ENCODE results near the gene EPC2. TPM values are rescaled to one million over a fixed set of nuclear protein-coding genes. Genes with fewer than 3 reads are reported as not detected.

EPC2 gene
- polyA plus RNA-seq, 1 experiment, result 12.4 TPM

DNA sequence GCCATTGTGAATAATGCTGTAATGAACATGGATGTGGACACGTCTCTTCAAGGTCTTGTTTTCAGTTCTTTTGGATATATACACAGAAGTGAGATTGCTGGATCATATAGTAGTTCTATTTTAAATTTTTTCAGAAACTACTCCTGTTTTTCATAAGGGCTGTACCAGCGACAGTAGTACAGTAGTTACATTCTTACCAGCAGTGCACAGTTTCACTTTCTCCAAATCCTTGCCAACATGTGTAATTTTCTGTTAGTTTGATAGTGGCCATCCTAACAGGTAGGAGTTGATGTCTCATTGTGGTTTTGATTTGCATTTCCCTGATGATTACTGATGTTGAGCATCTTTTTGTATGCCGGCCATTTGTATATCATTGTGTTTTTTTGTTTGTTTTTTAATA, 81.7 kb downstream of the EPC2 start:
- Histone ChIP-seq H3K36me3 (ENCODE audit: control insufficient read depth, insufficient read depth, low read length) (no peaks in the 10 kb centered on the region), H3K4me3 (ENCODE audit: low read depth, low read length) (no peak overlapping the region), H3K27me3 (ENCODE audit: control insufficient read depth, insufficient read depth, low read length) (no peaks in the 10 kb centered on the region)
- ChIA-PET POLR2A (no interaction called here), CTCF (no interaction called here)
- no peak for DNase-seq (ENCODE audit: low read depth)
- TF ChIP-seq CTCF (IDR thresholded peaks at IDR 0.05; ENCODE audit: insufficient read depth, low read depth, low read length), result no peak

GRCh38 chr2:148730085-148730484, 85.5 kb downstream of the EPC2 start:
- TF ChIP-seq CTCF (IDR thresholded peaks at IDR 0.05; ENCODE audit: insufficient read depth, low read depth, low read length), result no peak
- ChIA-PET POLR2A (no interaction called here), CTCF (interaction anchor here (0.7 to 0.9 kb wide), 2 partner anchors 27 to 52 kb away, joined by 3 read pairs; no protein-coding TSS in a partner anchor)
- no peaks in the 10 kb centered on the region for H3K36me3 ChIP-seq (ENCODE audit: control insufficient read depth, insufficient read depth, low read length)
- H3K27me3 ChIP-seq (ENCODE audit: control insufficient read depth, insufficient read depth, low read length), result no peaks in the 10 kb centered on the region
- H3K4me3 ChIP-seq (ENCODE audit: low read depth, low read length), result no peak overlapping the region
- no peak for DNase-seq (ENCODE audit: low read depth)

DNA sequence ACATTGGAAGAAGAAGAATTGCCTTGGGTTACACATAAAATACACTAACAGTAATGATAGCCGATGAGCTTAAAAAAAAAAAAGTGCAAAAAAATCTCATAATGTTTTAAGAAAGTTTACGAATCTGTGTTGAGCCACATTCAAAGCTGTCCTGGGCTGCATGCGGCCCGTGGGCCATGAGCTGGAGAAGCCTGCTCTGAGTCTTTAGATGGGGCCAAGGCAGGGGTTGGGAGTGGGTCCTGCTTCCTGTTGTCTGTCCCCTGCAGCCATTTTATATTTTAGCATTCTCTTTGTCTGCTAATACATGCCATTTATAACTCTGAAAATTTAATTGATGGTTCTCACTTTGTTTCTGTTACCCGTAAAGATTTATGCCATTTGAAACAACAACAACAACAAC, 93.2 kb downstream of the EPC2 start:
- ChIA-PET CTCF (no interaction called here), POLR2A (no interaction called here)
- no peak for TF ChIP-seq CTCF (IDR thresholded peaks at IDR 0.05; ENCODE audit: insufficient read depth, low read depth, low read length)

DNA sequence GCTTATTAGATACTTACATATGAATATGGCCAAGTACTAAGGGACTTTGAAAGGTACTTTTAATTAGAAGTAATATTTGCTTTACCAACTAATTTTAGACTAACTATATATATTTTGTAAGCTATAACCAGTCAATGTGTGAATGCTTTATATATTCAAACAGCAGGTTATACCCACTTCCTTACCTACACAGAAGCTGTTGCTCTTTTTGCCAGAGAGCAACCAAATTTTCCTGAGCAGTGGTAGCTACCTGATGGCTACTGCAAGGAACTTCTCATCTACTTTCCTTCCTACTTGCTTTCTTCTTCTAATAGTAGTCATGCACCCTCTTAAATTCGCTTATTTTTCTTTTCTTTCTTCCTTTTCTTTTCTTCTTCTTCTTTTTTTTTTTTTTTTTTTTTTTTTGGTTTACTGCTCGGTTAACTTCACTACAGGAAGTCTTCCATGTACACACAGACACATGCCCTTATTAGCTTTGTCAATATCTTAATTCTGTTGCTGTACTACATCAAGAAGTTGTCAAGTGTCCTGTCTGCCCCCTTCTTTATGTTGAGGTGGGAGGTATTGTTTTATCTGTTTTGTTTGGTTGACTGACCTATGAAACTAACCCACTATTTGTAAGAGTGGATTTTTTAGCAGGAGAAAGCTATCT, 95.0 kb downstream of the EPC2 start:
- TF ChIP-seq CTCF (IDR thresholded peaks at IDR 0.05; ENCODE audit: insufficient read depth, low read depth, low read length), result no peak
- ChIA-PET POLR2A (no interaction called here), CTCF (no interaction called here)
- DNase-seq (ENCODE audit: low read depth), result no peak
- Histone ChIP-seq H3K36me3 (ENCODE audit: control insufficient read depth, insufficient read depth, low read length) (no peaks in the 10 kb centered on the region), H3K27me3 (ENCODE audit: control insufficient read depth, insufficient read depth, low read length) (no peaks in the 10 kb centered on the region), H3K4me3 (ENCODE audit: low read depth, low read length) (no peak overlapping the region)

More for the DNA sequence above, 93.2 kb downstream of the EPC2 start:
- H3K4me3 ChIP-seq (ENCODE audit: low read depth, low read length), result no peak overlapping the region
- no peaks in the 10 kb centered on the region for H3K36me3 ChIP-seq (ENCODE audit: control insufficient read depth, insufficient read depth, low read length)
- no peak for DNase-seq (ENCODE audit: low read depth)
- no peaks in the 10 kb centered on the region for H3K27me3 ChIP-seq (ENCODE audit: control insufficient read depth, insufficient read depth, low read length)

GRCh38 chr2:148742373-148742772, 97.8 kb downstream of the EPC2 start:
- no peaks in the 10 kb centered on the region for H3K36me3 ChIP-seq (ENCODE audit: control insufficient read depth, insufficient read depth, low read length)
- POLR2A ChIA-PET, result no interaction called here
- no peaks in the 10 kb centered on the region for H3K27me3 ChIP-seq (ENCODE audit: control insufficient read depth, insufficient read depth, low read length)
- CTCF ChIA-PET, result no interaction called here
- no peak overlapping the region for H3K4me3 ChIP-seq (ENCODE audit: low read depth, low read length)
- no peak for TF ChIP-seq CTCF (IDR thresholded peaks at IDR 0.05; ENCODE audit: insufficient read depth, low read depth, low read length)
- DNase-seq (ENCODE audit: low read depth), result no peak

All from BJ (cell line).